RWPE2 (cell line): ENCODE data around the gene AOPEP.

Experiments
- ATAC-seq: fragments of 200-7000 bp; cut with Tn5 transposase; 3 replicates; pipeline ENCODE4 v1.9.1; 2021; ENCODE audit warnings: low read depth
- DNase-seq: peaks from one replicate; pipeline ENCODE4 v3.0.0-alpha.2; 2020; ENCODE audit warnings: low spot score
- H3K27ac ChIP-seq: fragments of 450-650 bp; 2 replicates; pipeline ENCODE4 v1.5.1; 2017; ENCODE audit warnings: mild to moderate bottlenecking; ENCODE audit not compliant: poor library complexity, severe bottlenecking
- H3K27me3 ChIP-seq: fragments of 250-450 bp; sonication (Bioruptor Pico); 2 replicates; pipeline ENCODE4 v1.5.1; 2021; ENCODE audit warnings: mild to moderate bottlenecking, moderate library complexity; ENCODE audit not compliant: insufficient read depth, poor library complexity, severe bottlenecking
- H3K36me3 ChIP-seq: fragments of 250-450 bp; sonication (Bioruptor Pico); 2 replicates; pipeline ENCODE4 v1.5.1; 2020; ENCODE audit warnings: low read depth, mild to moderate bottlenecking, moderate library complexity
- H3K4me1 ChIP-seq: fragments of 250-450 bp; sonication (Bioruptor Pico); 2 replicates; pipeline ENCODE4 v1.5.1; 2021; ENCODE audit warnings: mild to moderate bottlenecking, moderate library complexity; ENCODE audit not compliant: insufficient read depth, poor library complexity, severe bottlenecking
- H3K4me3 ChIP-seq: fragments of 250-450 bp; sonication (Bioruptor Pico); 2 replicates; pipeline ENCODE4 v1.5.1; 2021; ENCODE audit warnings: mild to moderate bottlenecking, moderate library complexity; ENCODE audit not compliant: severe bottlenecking
- H3K9me3 ChIP-seq: fragments of 250-450 bp; sonication (Bioruptor Pico); 2 replicates; pipeline ENCODE4 v1.5.1; 2021; ENCODE audit warnings: mild to moderate bottlenecking, moderate library complexity; ENCODE audit not compliant: severe bottlenecking
- TF ChIP-seq, protein P1 (sequence below): fragments of 450-650 bp; IDR thresholded peaks from one replicate; pipeline ENCODE4 v1.5.1; 2017; ENCODE audit warnings: mild to moderate bottlenecking, moderate library complexity; ENCODE audit not compliant: poor library complexity, severe bottlenecking

AOPEP gene

DNA sequence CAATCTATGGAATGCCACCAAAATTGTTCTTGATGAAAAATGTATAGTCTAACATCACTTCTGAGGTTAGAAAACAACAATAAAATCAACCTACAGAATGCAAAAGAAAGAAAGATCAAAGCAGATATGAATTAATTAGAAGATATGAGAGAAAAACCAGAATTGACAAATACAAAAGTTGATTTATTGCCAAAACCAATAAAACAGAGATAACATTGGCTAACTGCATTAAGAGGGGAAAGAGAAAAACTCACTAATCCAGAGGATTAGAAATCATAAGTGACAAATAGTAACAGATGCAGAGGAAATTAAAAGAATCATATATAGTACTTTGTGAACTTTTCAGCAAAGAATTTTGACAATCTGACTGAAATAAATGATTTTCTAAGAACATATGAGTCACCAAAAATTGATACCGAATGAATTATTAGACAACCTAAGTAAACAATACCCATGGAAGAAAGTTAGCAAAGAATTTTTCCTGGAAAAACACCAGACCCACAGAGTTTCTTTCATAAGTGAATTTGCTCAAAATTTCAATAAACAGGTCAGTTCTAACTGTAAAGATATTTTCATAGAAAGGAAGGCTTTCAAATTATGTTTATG, 167.7 kb downstream of the AOPEP start:
- TF ChIP-seq, protein P1, sequence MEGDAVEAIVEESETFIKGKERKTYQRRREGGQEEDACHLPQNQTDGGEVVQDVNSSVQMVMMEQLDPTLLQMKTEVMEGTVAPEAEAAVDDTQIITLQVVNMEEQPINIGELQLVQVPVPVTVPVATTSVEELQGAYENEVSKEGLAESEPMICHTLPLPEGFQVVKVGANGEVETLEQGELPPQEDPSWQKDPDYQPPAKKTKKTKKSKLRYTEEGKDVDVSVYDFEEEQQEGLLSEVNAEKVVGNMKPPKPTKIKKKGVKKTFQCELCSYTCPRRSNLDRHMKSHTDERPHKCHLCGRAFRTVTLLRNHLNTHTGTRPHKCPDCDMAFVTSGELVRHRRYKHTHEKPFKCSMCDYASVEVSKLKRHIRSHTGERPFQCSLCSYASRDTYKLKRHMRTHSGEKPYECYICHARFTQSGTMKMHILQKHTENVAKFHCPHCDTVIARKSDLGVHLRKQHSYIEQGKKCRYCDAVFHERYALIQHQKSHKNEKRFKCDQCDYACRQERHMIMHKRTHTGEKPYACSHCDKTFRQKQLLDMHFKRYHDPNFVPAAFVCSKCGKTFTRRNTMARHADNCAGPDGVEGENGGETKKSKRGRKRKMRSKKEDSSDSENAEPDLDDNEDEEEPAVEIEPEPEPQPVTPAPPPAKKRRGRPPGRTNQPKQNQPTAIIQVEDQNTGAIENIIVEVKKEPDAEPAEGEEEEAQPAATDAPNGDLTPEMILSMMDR, result no peak
- no peak for ATAC-seq
- DNase-seq, result no peak
- no peaks in the 10 kb centered on the region for H3K36me3 ChIP-seq
- no peak overlapping the region for H3K4me3 ChIP-seq
- H3K4me1 ChIP-seq, result peaks cover 25% of the 10 kb centered on the region
- no peaks in the 10 kb centered on the region for H3K27me3 ChIP-seq
- peak overlapping the region; percentile 60 for H3K27ac ChIP-seq
- H3K9me3 ChIP-seq, result peaks cover 9% of the 10 kb centered on the region

DNA sequence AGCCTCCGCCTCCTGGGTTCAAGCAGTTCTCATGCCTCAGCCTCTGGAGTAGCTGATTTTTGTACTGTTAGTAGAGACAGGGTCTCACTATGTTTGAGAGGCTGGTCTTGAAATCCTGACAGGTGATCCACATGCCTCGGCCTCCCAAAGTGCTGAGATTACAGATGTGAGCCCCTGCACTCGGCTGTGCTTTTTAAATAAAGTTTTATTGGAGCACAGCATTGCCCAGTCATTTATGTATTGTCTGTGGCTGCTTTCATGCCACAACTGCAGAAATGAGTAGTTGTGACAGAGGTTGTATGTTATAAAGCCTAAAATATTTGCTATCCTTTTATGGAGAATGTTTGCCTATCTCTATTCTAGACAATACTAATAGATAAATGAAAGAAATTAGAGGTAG, 169.2 kb downstream of the AOPEP start:
- Histone ChIP-seq H3K36me3 (no peaks in the 10 kb centered on the region), H3K4me1 (peaks cover 38% of the 10 kb centered on the region), H3K27ac (no peak overlapping the region), H3K27me3 (no peaks in the 10 kb centered on the region), H3K4me3 (no peak overlapping the region), H3K9me3 (peaks cover 9% of the 10 kb centered on the region)
- DNase-seq (no peak), ATAC-seq (no peak)
- TF ChIP-seq, protein P1, result no peak

DNA sequence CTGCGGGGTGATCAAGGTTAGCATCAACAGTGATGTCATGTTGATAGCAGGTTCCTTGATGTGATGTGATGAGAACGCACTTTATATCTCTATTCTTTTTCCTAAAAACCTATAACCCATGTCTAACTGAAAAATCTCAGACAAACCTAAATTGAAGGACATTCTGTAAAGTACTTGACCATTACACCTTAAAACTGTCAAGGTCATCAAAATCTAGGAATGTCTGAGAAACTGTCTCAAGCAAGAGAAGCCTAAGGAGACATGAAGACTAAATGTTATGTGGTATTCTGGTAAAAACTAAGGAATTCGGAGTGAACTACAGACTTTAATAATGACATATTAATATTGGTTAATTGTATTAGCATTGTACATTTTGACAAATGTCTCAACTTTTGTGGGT, 170.0 kb downstream of the AOPEP start:
- no peak overlapping the region for H3K27ac ChIP-seq
- H3K9me3 ChIP-seq, result peaks cover 2% of the 10 kb centered on the region
- ATAC-seq (no peak), DNase-seq (no peak)
- H3K27me3 ChIP-seq, result no peaks in the 10 kb centered on the region
- no peaks in the 10 kb centered on the region for H3K36me3 ChIP-seq
- peaks cover 47% of the 10 kb centered on the region for H3K4me1 ChIP-seq
- TF ChIP-seq, protein P1, result no peak
- H3K4me3 ChIP-seq, result no peak overlapping the region

GRCh38 chr9:94899464-94900221, 173.1 kb downstream of the AOPEP start:
- Histone ChIP-seq H3K9me3 (no peaks in the 10 kb centered on the region), H3K4me1 (peaks cover 36% of the 10 kb centered on the region), H3K27ac (peak overlapping the region; percentile 89), H3K36me3 (no peaks in the 10 kb centered on the region), H3K4me3 (no peak overlapping the region), H3K27me3 (no peaks in the 10 kb centered on the region)
- DNase-seq, result no peak
- TF ChIP-seq, protein P1, result no peak
- ATAC-seq, result 0 out of 3 replicates have a peak, but pooled peaks have one; percentile 22
